Neural progenitor cell (in vitro differentiated cells): ENCODE data around the gene SIRPA. TPM values are rescaled to one million over a fixed set of nuclear protein-coding genes. Genes with fewer than 3 reads are reported as not detected.

Experiments
- DNase-seq: peaks from one replicate; pipeline ENCODE4 v3.0.0-alpha.2; 2016; ENCODE audit warnings: low spot score
- H2AFZ ChIP-seq: fragments of 200-600 bp; sonication (generic); replicated peaks from 2 replicates; pipeline ENCODE4 v1.6.1; 2016; ENCODE audit warnings: antibody characterized with exemption
- H3F3A ChIP-seq: fragments of 200-600 bp; sonication (generic); 2 replicates; pipeline ENCODE4 v1.6.1; 2016; ENCODE audit warnings: antibody characterized with exemption, low read depth
- H3K27ac ChIP-seq: fragments of 200-600 bp; sonication (generic); 2 replicates; pipeline ENCODE4 v1.5.1; 2016; ENCODE audit warnings: mild to moderate bottlenecking
- H3K27me3 ChIP-seq: fragments of 200-600 bp; sonication (generic); 2 replicates; pipeline ENCODE4 v1.6.1; 2016; ENCODE audit warnings: mild to moderate bottlenecking, moderate library complexity
- H3K36me3 ChIP-seq: fragments of 200-600 bp; sonication (generic); 2 replicates; pipeline ENCODE4 v1.5.1; 2016
- H3K4me1 ChIP-seq: fragments of 200-600 bp; sonication (generic); 2 replicates; pipeline ENCODE4 v1.6.1; 2016; ENCODE audit warnings: mixed run types
- H3K4me2 ChIP-seq: fragments of 200-600 bp; sonication (generic); 2 replicates; pipeline ENCODE4 v1.6.1; 2016
- H3K4me3 ChIP-seq: fragments of 200-600 bp; sonication (generic); 2 replicates; pipeline ENCODE4 v1.5.1; 2016
- H3K79me2 ChIP-seq: fragments of 200-600 bp; sonication (generic); 2 replicates; pipeline ENCODE4 v1.6.1; 2016; ENCODE audit warnings: low read depth
- H3K9ac ChIP-seq: fragments of 200-600 bp; sonication (generic); 2 replicates; pipeline ENCODE4 v1.6.1; 2016
- H3K9me3 ChIP-seq: fragments of 200-600 bp; sonication (generic); 2 replicates; pipeline ENCODE4 v1.5.1; 2016; ENCODE audit warnings: low read depth
- H4K20me1 ChIP-seq: fragments of 200-600 bp; sonication (generic); 2 replicates; pipeline ENCODE4 v1.6.1; 2016; ENCODE audit warnings: low read depth
- H3K27ac Mint-ChIP-seq: 3 replicates; pipeline ENCODE4 v1.8.0; 2021; ENCODE audit warnings: mixed read lengths
- H3K27me3 Mint-ChIP-seq: 2 replicates; pipeline ENCODE4 v1.8.0; 2022; ENCODE audit warnings: low read depth, mild to moderate bottlenecking, inconsistent platforms, moderate library complexity, mixed read lengths; ENCODE audit not compliant: insufficient read depth
- H3K36me3 Mint-ChIP-seq: 3 replicates; pipeline ENCODE4 v1.8.0; 2021; ENCODE audit warnings: mixed read lengths
- H3K4me1 Mint-ChIP-seq: 3 replicates; pipeline ENCODE4 v1.8.0; 2021; ENCODE audit warnings: mixed read lengths
- H3K4me3 Mint-ChIP-seq: 3 replicates; pipeline ENCODE4 v1.8.0; 2021; ENCODE audit warnings: mild to moderate bottlenecking, moderate library complexity, mixed read lengths
- H3K9me3 Mint-ChIP-seq: 3 replicates; pipeline ENCODE4 v1.8.0; 2020; ENCODE audit warnings: mixed read lengths
- CTCF ChIP-seq: fragments of 200-600 bp; sonication (generic); IDR thresholded peaks from 2 replicates; pipeline ENCODE4 v1.5.1; 2017; ENCODE audit warnings: antibody characterized with exemption, mild to moderate bottlenecking
- EZH2 ChIP-seq: fragments of 200-600 bp; sonication (generic); IDR thresholded peaks from 2 replicates; pipeline ENCODE4 v1.6.1; 2017; ENCODE audit warnings: antibody characterized with exemption, mild to moderate bottlenecking, moderate library complexity
- EZH2phosphoT487 ChIP-seq: fragments of 200-600 bp; sonication (generic); IDR thresholded peaks from 2 replicates; pipeline ENCODE4 v1.6.1; 2017; ENCODE audit warnings: antibody characterized with exemption
- total RNA-seq: library from RNA; depleted of rRNA; stranded (reverse); fragments of >200 nt; gene quantifications from 2 replicates; pipeline ENCODE4 v1.2.3, GENCODE V29; 2015; ENCODE audit warnings: low replicate concordance

SIRPA gene
- total RNA-seq, 1 donor from 2014 or later, result 5.1 TPM

DNA sequence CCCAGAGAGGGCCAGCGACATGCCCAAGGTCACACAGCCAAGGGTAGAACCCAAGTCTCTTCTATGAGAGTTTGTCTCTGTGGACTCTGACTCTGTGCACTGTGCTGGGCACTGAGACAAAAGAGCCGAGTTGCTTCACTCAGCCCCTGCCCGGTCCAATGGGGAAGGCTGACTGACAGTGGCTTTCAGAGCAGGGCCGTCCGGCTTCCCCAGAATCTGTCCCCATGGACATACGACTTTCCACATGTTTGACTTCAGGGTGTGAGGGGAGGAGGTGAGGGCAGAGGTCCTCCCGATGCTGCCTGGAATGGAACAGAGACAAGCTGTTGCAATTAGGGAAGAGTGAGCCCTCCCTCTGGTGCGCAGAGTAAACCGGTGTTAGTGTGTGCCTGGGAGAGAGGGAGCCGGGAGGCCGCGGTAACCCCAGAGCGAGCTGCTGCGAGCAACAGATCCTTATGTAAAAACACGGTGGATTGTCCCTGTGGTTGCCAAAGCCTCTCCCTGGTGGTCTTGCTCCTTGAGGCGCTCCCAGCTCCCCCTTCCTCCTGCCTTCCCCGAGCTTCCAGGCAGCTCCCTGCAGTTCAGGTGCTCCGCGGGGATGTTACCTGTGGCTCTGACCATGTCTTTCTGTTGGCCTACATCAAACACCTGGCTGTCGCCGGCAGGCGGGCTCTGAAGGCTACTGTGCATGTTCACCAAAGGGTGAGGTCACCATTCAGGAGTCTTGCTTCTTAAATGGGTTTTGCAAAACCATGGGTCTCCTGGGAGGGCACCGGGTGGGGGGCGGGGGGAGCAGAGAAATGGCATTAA is 672 bp downstream of the SIRPA start:
- TF ChIP-seq EZH2 (peak; percentile 54), CTCF (no peak)
- Histone ChIP-seq H2AFZ (no peak overlapping the region), H3K4me2 (peak overlapping the region; percentile 84), H3F3A (peaks cover 32% of the 10 kb centered on the region), H3K4me1 (peaks cover 28% of the 10 kb centered on the region), H3K27me3 (peaks cover 42% of the 10 kb centered on the region), H3K9me3 (no peaks in the 10 kb centered on the region), H3K79me2 (no peaks in the 10 kb centered on the region), H4K20me1 (peaks cover 4% of the 10 kb centered on the region), H3K4me3 (peak overlapping the region; percentile 66), H3K27ac (no peak overlapping the region), H3K36me3 (no peaks in the 10 kb centered on the region), H3K9ac (no peak overlapping the region)
- H3K9me3 Mint-ChIP-seq, result no peaks in the 10 kb centered on the region
- peak overlapping the region; percentile 22 for H3K27ac Mint-ChIP-seq
- peaks cover 4% of the 10 kb centered on the region for H3K27me3 Mint-ChIP-seq
- H3K4me3 Mint-ChIP-seq, result peak overlapping the region; percentile 89
- H3K36me3 Mint-ChIP-seq, result no peaks in the 10 kb centered on the region
- H3K4me1 Mint-ChIP-seq, result peaks cover 65% of the 10 kb centered on the region
- DNase-seq, result peak; percentile 34

- TF ChIP-seq CTCF (no peak), EZH2 (no peak), EZH2phosphoT487 (no peak)
- Histone ChIP-seq H4K20me1 (peaks cover 4% of the 10 kb centered on the region), H3K4me3 (peak overlapping the region; percentile 66), H3K4me2 (peak overlapping the region; percentile 84), H3F3A (peaks cover 32% of the 10 kb centered on the region), H3K27ac (no peak overlapping the region), H3K27me3 (peaks cover 42% of the 10 kb centered on the region), H3K36me3 (no peaks in the 10 kb centered on the region), H3K9ac (no peak overlapping the region), H3K4me1 (peaks cover 27% of the 10 kb centered on the region), H3K79me2 (no peaks in the 10 kb centered on the region), H2AFZ (no peak overlapping the region), H3K9me3 (no peaks in the 10 kb centered on the region)
- Mint-ChIP-seq H3K36me3 (no peaks in the 10 kb centered on the region), H3K27me3 (peaks cover 3% of the 10 kb centered on the region), H3K9me3 (no peaks in the 10 kb centered on the region), H3K27ac (peak overlapping the region; percentile 13), H3K4me3 (peak overlapping the region; percentile 89), H3K4me1 (peaks cover 62% of the 10 kb centered on the region)
- DNase-seq, result no peak
Measured at GRCh38 chr20:1896484-1897258, 1.5 kb downstream of the SIRPA start.

DNA sequence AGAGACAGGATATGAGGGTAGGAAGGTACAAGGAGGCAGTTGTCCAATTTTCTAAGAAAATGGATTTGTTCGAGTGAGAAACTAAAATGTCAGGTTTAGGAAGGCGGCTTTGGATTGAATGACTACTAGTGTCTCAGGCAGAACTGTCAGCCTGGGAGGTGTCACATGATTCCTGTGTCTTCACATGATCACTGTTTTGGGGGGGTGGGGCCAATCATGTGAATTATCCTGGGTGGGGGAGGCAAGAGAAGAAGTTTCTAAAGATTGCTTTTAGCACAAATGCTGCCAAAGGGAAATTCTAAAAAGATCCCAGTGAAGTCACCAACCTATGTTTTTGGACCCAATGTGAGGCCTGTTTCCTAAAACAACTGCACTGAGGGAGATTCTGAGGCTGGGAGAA is 2.3 kb downstream of the SIRPA start:
- H2AFZ ChIP-seq, result no peak overlapping the region
- Mint-ChIP-seq H3K4me1 (peaks cover 53% of the 10 kb centered on the region), H3K36me3 (no peaks in the 10 kb centered on the region), H3K27ac (no peak overlapping the region), H3K9me3 (no peaks in the 10 kb centered on the region), H3K27me3 (peaks cover 4% of the 10 kb centered on the region), H3K4me3 (peak overlapping the region; percentile 89)
- H3K36me3 ChIP-seq, result no peaks in the 10 kb centered on the region
- H3K79me2 ChIP-seq, result no peaks in the 10 kb centered on the region
- TF ChIP-seq EZH2phosphoT487 (no peak), EZH2 (no peak), CTCF (no peak)
- peaks cover 36% of the 10 kb centered on the region for H3K27me3 ChIP-seq
- peaks cover 23% of the 10 kb centered on the region for H3K4me1 ChIP-seq
- H3K4me2 ChIP-seq, result no peak overlapping the region
- no peaks in the 10 kb centered on the region for H3K9me3 ChIP-seq
- DNase-seq, result no peak
- H3K9ac ChIP-seq, result no peak overlapping the region
- no peak overlapping the region for H3K4me3 ChIP-seq
- peaks cover 32% of the 10 kb centered on the region for H3F3A ChIP-seq
- H3K27ac ChIP-seq, result no peak overlapping the region
- peaks cover 4% of the 10 kb centered on the region for H4K20me1 ChIP-seq
